Activated CD8-positive, alpha-beta T cell treated with anti-CD3 and anti-CD28 coated beads, Interleukin-2, amount 10 ng/mL, durations not matched to agents 7 days and 5 days (primary cell): Measurements from ENCODE around the gene BCAR3. TPM values are rescaled to one million over a fixed set of nuclear protein-coding genes. Genes with fewer than 3 reads are reported as not detected.
"Not testable (repeated sequence)": the region's sequence is repeated elsewhere in the genome, so short reads cannot be mapped to it uniquely, and the experiment has no call there.

Experiments used
- ATAC-seq: fragments of 150-1000 bp; cut with Tn5 transposase; one replicate; pipeline ENCODE4 v1.10.0; 2021; ENCODE audit warnings: moderate library complexity
- CTCF ChIA-PET: fragments of 350-600 bp; sonication (Branson Sonifier 250); formaldehyde crosslinking; loops from one replicate; lab custom pipeline; 2021; ENCODE audit warnings: antibody characterized with exemption; lab: Charles Lee
- POLR2A ChIA-PET: fragments of 350-600 bp; sonication (Branson Sonifier 250); formaldehyde crosslinking; loops from one replicate; lab custom pipeline; 2021; ENCODE audit warnings: antibody characterized with exemption; lab: Charles Lee
- DNase-seq: peaks from one replicate; pipeline ENCODE4 v3.0.0-alpha.2; 2020
- H3K27ac Mint-ChIP-seq: one replicate; pipeline ENCODE4 v1.8.0; 2021; ENCODE audit warnings: mild to moderate bottlenecking, mixed read lengths
- H3K27me3 Mint-ChIP-seq: one replicate; pipeline ENCODE4 v1.8.0; 2021; ENCODE audit warnings: low read depth, mixed read lengths
- H3K36me3 Mint-ChIP-seq: one replicate; pipeline ENCODE4 v1.8.0; 2021; ENCODE audit warnings: low read depth, mixed read lengths
- H3K4me1 Mint-ChIP-seq: one replicate; pipeline ENCODE4 v1.8.0; 2021; ENCODE audit warnings: low read depth, mixed read lengths
- H3K4me3 Mint-ChIP-seq: one replicate; pipeline ENCODE4 v1.8.0; 2021; ENCODE audit warnings: mild to moderate bottlenecking, mixed read lengths
- H3K9me3 Mint-ChIP-seq: one replicate; pipeline ENCODE4 v1.8.0; 2022; ENCODE audit warnings: mixed read lengths; ENCODE audit not compliant: insufficient read depth
- total RNA-seq, 2 experiments: library from RNA; stranded (reverse); gene quantifications; one replicate each; pipeline ENCODE4 v1.2.3, GENCODE V29; 2021

Gene BCAR3
- total RNA-seq, 2 experiments from 2014 or later: 0.44 to 0.79 TPM

GRCh38 chr1:93662481-93663207 lies 19.0 kb downstream of the BCAR3 start:
- ChIA-PET CTCF (no interaction called here), POLR2A (no interaction called here)
- no peaks in the 10 kb centered on the region for H3K36me3 Mint-ChIP-seq
- peaks cover 7% of the 10 kb centered on the region for H3K27me3 Mint-ChIP-seq
- no peak overlapping the region for H3K27ac Mint-ChIP-seq
- no peak overlapping the region for H3K4me3 Mint-ChIP-seq
- no peaks in the 10 kb centered on the region for H3K9me3 Mint-ChIP-seq
- ATAC-seq (no peak), DNase-seq (no peak)
- H3K4me1 Mint-ChIP-seq: no peaks in the 10 kb centered on the region

GRCh38 chr1:93661829-93662474 lies 19.7 kb downstream of the BCAR3 start:
- H3K9me3 Mint-ChIP-seq: no peaks in the 10 kb centered on the region
- no peaks in the 10 kb centered on the region for H3K4me1 Mint-ChIP-seq
- ChIA-PET POLR2A (no interaction called here), CTCF (no interaction called here)
- peaks cover 7% of the 10 kb centered on the region for H3K27me3 Mint-ChIP-seq
- no peak overlapping the region for H3K4me3 Mint-ChIP-seq
- DNase-seq (no peak), ATAC-seq (no peak)
- no peak overlapping the region for H3K27ac Mint-ChIP-seq
- no peaks in the 10 kb centered on the region for H3K36me3 Mint-ChIP-seq

GRCh38 chr1:93661341-93661740 lies 20.3 kb downstream of the BCAR3 start:
- ATAC-seq, H3K4me3 Mint-ChIP-seq, CTCF ChIA-PET, H3K9me3 Mint-ChIP-seq, POLR2A ChIA-PET, H3K36me3 Mint-ChIP-seq, H3K4me1 Mint-ChIP-seq, H3K27me3 Mint-ChIP-seq, DNase-seq, H3K27ac Mint-ChIP-seq: not testable (repeated sequence)

GRCh38 chr1:93659822-93660503 lies 21.7 kb downstream of the BCAR3 start:
- Mint-ChIP-seq H3K9me3 (no peaks in the 10 kb centered on the region), H3K4me1 (no peaks in the 10 kb centered on the region), H3K27ac (no peak overlapping the region), H3K27me3 (peaks cover 9% of the 10 kb centered on the region), H3K36me3 (no peaks in the 10 kb centered on the region), H3K4me3 (no peak overlapping the region)
- ATAC-seq (no peak), DNase-seq (no peak)
- POLR2A ChIA-PET: no interaction called here
- CTCF ChIA-PET: no interaction called here

GRCh38 chr1:93658188-93658587 lies 23.4 kb downstream of the BCAR3 start:
- DNase-seq (no peak), ATAC-seq (no peak)
- ChIA-PET POLR2A (interaction anchor here (0.6 kb wide), 1 partner anchor 170 kb away, joined by 3 read pairs; no protein-coding TSS in a partner anchor), CTCF (no interaction called here)
- no peaks in the 10 kb centered on the region for H3K9me3 Mint-ChIP-seq
- no peak overlapping the region for H3K4me3 Mint-ChIP-seq
- H3K27ac Mint-ChIP-seq: no peak overlapping the region
- no peaks in the 10 kb centered on the region for H3K36me3 Mint-ChIP-seq
- peaks cover 9% of the 10 kb centered on the region for H3K27me3 Mint-ChIP-seq
- H3K4me1 Mint-ChIP-seq: no peaks in the 10 kb centered on the region

- POLR2A ChIA-PET: no interaction called here
- no peaks in the 10 kb centered on the region for H3K9me3 Mint-ChIP-seq
- H3K4me1 Mint-ChIP-seq: no peaks in the 10 kb centered on the region
- H3K4me3 Mint-ChIP-seq: no peak overlapping the region
- DNase-seq: no peak
- no peak overlapping the region for H3K27ac Mint-ChIP-seq
- CTCF ChIA-PET: no interaction called here
- ATAC-seq: no peak
- no peaks in the 10 kb centered on the region for H3K36me3 Mint-ChIP-seq
- H3K27me3 Mint-ChIP-seq: peaks cover 9% of the 10 kb centered on the region
Observed at GRCh38 chr1:93656491-93656890, 25.1 kb downstream of the BCAR3 start.

GRCh38 chr1:93653656-93654055 lies 28.0 kb downstream of the BCAR3 start:
- no peak for ATAC-seq
- CTCF ChIA-PET: interaction anchor here (1.2 kb wide), 1 partner anchor 24 kb away, joined by 4 read pairs; no protein-coding TSS in a partner anchor

GRCh38 chr1:93652323-93652949 lies 29.2 kb downstream of the BCAR3 start:
- CTCF ChIA-PET: no interaction called here
- no peaks in the 10 kb centered on the region for H3K36me3 Mint-ChIP-seq
- DNase-seq: no peak
- no peak overlapping the region for H3K4me3 Mint-ChIP-seq
- no peaks in the 10 kb centered on the region for H3K4me1 Mint-ChIP-seq
- ATAC-seq: no peak
- H3K27ac Mint-ChIP-seq: no peak overlapping the region
- H3K9me3 Mint-ChIP-seq: no peaks in the 10 kb centered on the region
- H3K27me3 Mint-ChIP-seq: peaks cover 17% of the 10 kb centered on the region
- POLR2A ChIA-PET: no interaction called here

More at GRCh38 chr1:93653656-93654055, 28.0 kb downstream of the BCAR3 start:
- peaks cover 17% of the 10 kb centered on the region for H3K27me3 Mint-ChIP-seq
- no peak overlapping the region for H3K4me3 Mint-ChIP-seq
- POLR2A ChIA-PET: no interaction called here
- DNase-seq: no peak
- H3K9me3 Mint-ChIP-seq: no peaks in the 10 kb centered on the region
- no peaks in the 10 kb centered on the region for H3K36me3 Mint-ChIP-seq
- no peak overlapping the region for H3K27ac Mint-ChIP-seq
- H3K4me1 Mint-ChIP-seq: no peaks in the 10 kb centered on the region

- POLR2A ChIA-PET: no interaction called here
- no peaks in the 10 kb centered on the region for H3K4me1 Mint-ChIP-seq
- no peak overlapping the region for H3K27ac Mint-ChIP-seq
- ATAC-seq (no peak), DNase-seq (no peak)
- H3K9me3 Mint-ChIP-seq: no peaks in the 10 kb centered on the region
- CTCF ChIA-PET: no interaction called here
- H3K36me3 Mint-ChIP-seq: no peaks in the 10 kb centered on the region
- H3K27me3 Mint-ChIP-seq: peaks cover 17% of the 10 kb centered on the region
- no peak overlapping the region for H3K4me3 Mint-ChIP-seq
Observed at GRCh38 chr1:93651695-93652094, 29.9 kb downstream of the BCAR3 start.

- POLR2A ChIA-PET, H3K4me3 Mint-ChIP-seq, H3K27ac Mint-ChIP-seq, H3K4me1 Mint-ChIP-seq, CTCF ChIA-PET, ATAC-seq, H3K27me3 Mint-ChIP-seq, H3K36me3 Mint-ChIP-seq, DNase-seq, H3K9me3 Mint-ChIP-seq: not testable (repeated sequence)
Observed at GRCh38 chr1:93650159-93650558, 31.5 kb downstream of the BCAR3 start.

- H3K4me3 Mint-ChIP-seq: no peak overlapping the region
- H3K27ac Mint-ChIP-seq: no peak overlapping the region
- CTCF ChIA-PET: no interaction called here
- POLR2A ChIA-PET: no interaction called here
- DNase-seq (no peak), ATAC-seq (no peak)
- peaks cover 6% of the 10 kb centered on the region for H3K4me1 Mint-ChIP-seq
- H3K27me3 Mint-ChIP-seq: peaks cover 8% of the 10 kb centered on the region
- no peaks in the 10 kb centered on the region for H3K9me3 Mint-ChIP-seq
- H3K36me3 Mint-ChIP-seq: no peaks in the 10 kb centered on the region
Observed at GRCh38 chr1:93649231-93649630, 32.4 kb downstream of the BCAR3 start.

- ChIA-PET POLR2A (no interaction called here), CTCF (no interaction called here)
- peaks cover 12% of the 10 kb centered on the region for H3K4me1 Mint-ChIP-seq
- DNase-seq: no peak
- ATAC-seq: no peak
- H3K4me3 Mint-ChIP-seq: no peak overlapping the region
- H3K27me3 Mint-ChIP-seq: peaks cover 8% of the 10 kb centered on the region
- H3K36me3 Mint-ChIP-seq: no peaks in the 10 kb centered on the region
- H3K27ac Mint-ChIP-seq: no peak overlapping the region
- no peaks in the 10 kb centered on the region for H3K9me3 Mint-ChIP-seq
Observed at GRCh38 chr1:93648656-93649055, 33.0 kb downstream of the BCAR3 start.
